ENCODE results near the gene FOXN1.

- TF ChIP-seq, protein P1, sequence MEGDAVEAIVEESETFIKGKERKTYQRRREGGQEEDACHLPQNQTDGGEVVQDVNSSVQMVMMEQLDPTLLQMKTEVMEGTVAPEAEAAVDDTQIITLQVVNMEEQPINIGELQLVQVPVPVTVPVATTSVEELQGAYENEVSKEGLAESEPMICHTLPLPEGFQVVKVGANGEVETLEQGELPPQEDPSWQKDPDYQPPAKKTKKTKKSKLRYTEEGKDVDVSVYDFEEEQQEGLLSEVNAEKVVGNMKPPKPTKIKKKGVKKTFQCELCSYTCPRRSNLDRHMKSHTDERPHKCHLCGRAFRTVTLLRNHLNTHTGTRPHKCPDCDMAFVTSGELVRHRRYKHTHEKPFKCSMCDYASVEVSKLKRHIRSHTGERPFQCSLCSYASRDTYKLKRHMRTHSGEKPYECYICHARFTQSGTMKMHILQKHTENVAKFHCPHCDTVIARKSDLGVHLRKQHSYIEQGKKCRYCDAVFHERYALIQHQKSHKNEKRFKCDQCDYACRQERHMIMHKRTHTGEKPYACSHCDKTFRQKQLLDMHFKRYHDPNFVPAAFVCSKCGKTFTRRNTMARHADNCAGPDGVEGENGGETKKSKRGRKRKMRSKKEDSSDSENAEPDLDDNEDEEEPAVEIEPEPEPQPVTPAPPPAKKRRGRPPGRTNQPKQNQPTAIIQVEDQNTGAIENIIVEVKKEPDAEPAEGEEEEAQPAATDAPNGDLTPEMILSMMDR (conservative IDR thresholded peaks at IDR 0.05; ENCODE audit: low read depth, low read length) = no peak
- no peak for TF ChIP-seq EZH2phosphoT487 (IDR thresholded peaks at IDR 0.05; ENCODE audit: borderline replicate concordance, low read length)
These were observed 21.1 kb upstream of the FOXN1 start for GRCh38 chr17:28485049-28485448.

All from PC-3 (cell line).